Nephron (organoid): ENCODE results near the gene HEXIM1.

ENCODE experiments used
- H3K27ac Mint-ChIP-seq, 3 experiments: 2 replicates each; pipeline ENCODE4 v1.8.0; 2020; ENCODE audit warnings: mixed read lengths in 3 of 3, mild to moderate bottlenecking in 2 of 3, moderate library complexity in 1 of 3
- H3K27me3 Mint-ChIP-seq: 2 replicates; pipeline ENCODE4 v1.8.0; 2021; ENCODE audit warnings: low read depth, mild to moderate bottlenecking, moderate library complexity, mixed read lengths
- H3K36me3 Mint-ChIP-seq: 2 replicates; pipeline ENCODE4 v1.8.0; 2020; ENCODE audit warnings: low read depth, mixed read lengths
- H3K4me1 Mint-ChIP-seq: 2 replicates; pipeline ENCODE4 v1.8.0; 2020; ENCODE audit warnings: mixed read lengths
- H3K4me3 Mint-ChIP-seq, 3 experiments: 2 replicates each; pipeline ENCODE4 v1.8.0; 2020; ENCODE audit warnings: mild to moderate bottlenecking in 3 of 3, mixed read lengths in 3 of 3, moderate library complexity in 2 of 3
- H3K9me3 Mint-ChIP-seq: 2 replicates; pipeline ENCODE4 v1.8.0; 2020; ENCODE audit warnings: mixed read lengths
- CTCF ChIP-seq, 3 experiments: fragments of 200-600 bp; sonication (generic); IDR thresholded peaks; one replicate each; pipeline ENCODE4 v1.5.0; 2021; ENCODE audit warnings: antibody characterized with exemption in 3 of 3; ENCODE audit not compliant: unreplicated experiment in 3 of 3

HEXIM1 gene

GRCh38 chr17:45103269-45103795 lies 44.9 kb upstream of the HEXIM1 start:
- Mint-ChIP-seq H3K4me1 (no peaks in the 10 kb centered on the region), H3K4me3 (no peak overlapping the region), H3K27ac (no peak overlapping the region), H3K27me3 (no peaks in the 10 kb centered on the region), H3K9me3 (no peaks in the 10 kb centered on the region), H3K36me3 (peaks cover 61% of the 10 kb centered on the region)
- no peak for TF ChIP-seq CTCF (IDR thresholded peaks at IDR 0.05; ENCODE audit: unreplicated experiment in 3 of 3)

DNA sequence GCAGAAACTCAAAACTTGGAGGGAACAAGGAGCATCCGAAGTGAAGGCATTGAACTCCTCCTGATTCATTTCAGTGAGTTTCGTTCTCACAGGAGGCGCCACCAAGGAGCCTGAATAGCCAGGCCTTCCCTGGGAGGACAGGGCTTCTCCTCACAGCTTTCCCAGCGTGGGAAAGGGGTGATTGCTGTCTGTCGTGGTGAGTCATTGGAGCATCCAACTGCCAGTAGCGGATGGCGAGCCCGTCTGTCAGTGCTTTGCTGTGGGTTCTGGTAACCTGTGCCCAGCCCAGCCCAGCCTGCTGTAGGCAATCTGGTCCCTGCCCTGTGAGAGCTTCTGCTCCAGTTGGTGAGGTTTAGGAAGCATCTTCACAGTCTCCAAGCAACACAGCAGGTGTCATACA lies 44.2 kb upstream of the HEXIM1 start:
- no peak overlapping the region for H3K4me3 Mint-ChIP-seq
- no peaks in the 10 kb centered on the region for H3K27me3 Mint-ChIP-seq
- no peaks in the 10 kb centered on the region for H3K9me3 Mint-ChIP-seq
- H3K36me3 Mint-ChIP-seq, result peaks cover 54% of the 10 kb centered on the region
- H3K4me1 Mint-ChIP-seq, result no peaks in the 10 kb centered on the region
- no peak for TF ChIP-seq CTCF (IDR thresholded peaks at IDR 0.05; ENCODE audit: unreplicated experiment in 3 of 3)
- H3K27ac Mint-ChIP-seq, result no peak overlapping the region

DNA sequence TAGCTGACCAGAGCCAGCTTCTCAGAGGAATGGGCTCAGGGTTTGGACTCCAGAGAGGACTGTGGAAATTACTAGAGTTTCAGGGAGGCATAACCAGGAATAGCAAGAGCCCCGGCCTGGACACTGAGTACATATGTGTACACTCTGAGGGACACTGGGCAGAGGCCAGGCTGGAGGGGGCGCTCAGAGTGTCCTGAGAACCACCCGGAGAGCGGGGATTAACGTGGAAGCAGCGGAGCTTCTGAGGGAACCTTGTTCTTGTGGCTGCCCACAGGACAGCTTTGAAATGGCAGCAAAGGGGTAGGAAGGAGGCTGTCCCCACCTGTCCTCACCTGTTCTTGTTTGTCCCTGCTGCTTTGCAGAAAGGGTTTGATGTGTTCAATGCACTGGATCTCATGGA lies 43.8 kb upstream of the HEXIM1 start:
- H3K4me3 Mint-ChIP-seq, result no peak overlapping the region
- no peaks in the 10 kb centered on the region for H3K9me3 Mint-ChIP-seq
- no peaks in the 10 kb centered on the region for H3K27me3 Mint-ChIP-seq
- H3K36me3 Mint-ChIP-seq, result peaks cover 53% of the 10 kb centered on the region
- no peak for TF ChIP-seq CTCF (IDR thresholded peaks at IDR 0.05; ENCODE audit: unreplicated experiment in 3 of 3)
- no peaks in the 10 kb centered on the region for H3K4me1 Mint-ChIP-seq
- no peak overlapping the region for H3K27ac Mint-ChIP-seq

GRCh38 chr17:45104907-45105624 lies 43.2 kb upstream of the HEXIM1 start:
- H3K27me3 Mint-ChIP-seq, result no peaks in the 10 kb centered on the region
- no peak overlapping the region for H3K27ac Mint-ChIP-seq
- H3K9me3 Mint-ChIP-seq, result no peaks in the 10 kb centered on the region
- peaks cover 54% of the 10 kb centered on the region for H3K36me3 Mint-ChIP-seq
- H3K4me1 Mint-ChIP-seq, result no peaks in the 10 kb centered on the region
- H3K4me3 Mint-ChIP-seq, result no peak overlapping the region
- no peak for TF ChIP-seq CTCF (IDR thresholded peaks at IDR 0.05; ENCODE audit: unreplicated experiment in 3 of 3)

DNA sequence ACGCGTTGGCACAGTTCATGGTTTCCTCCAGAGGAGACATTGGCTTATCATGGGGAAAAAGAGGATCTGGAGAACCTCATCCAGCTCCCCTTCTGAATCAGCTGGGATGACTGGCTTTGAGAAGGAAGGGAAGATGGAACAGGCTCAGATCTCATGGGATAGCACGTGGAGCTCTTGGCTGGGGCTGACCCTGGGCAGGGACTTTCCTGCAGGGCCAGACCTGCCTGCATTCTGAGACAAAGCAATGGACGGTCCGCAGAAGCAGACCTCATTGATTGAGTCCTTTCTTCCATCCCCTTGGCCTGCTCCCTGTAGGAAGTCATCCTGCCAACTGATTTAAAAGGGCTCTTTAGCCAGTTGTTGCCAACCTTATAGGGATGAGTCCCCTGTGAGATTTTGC lies 42.2 kb upstream of the HEXIM1 start:
- no peak for TF ChIP-seq CTCF (IDR thresholded peaks at IDR 0.05; ENCODE audit: unreplicated experiment in 3 of 3)
- Mint-ChIP-seq H3K36me3 (peaks cover 54% of the 10 kb centered on the region), H3K4me3 (no peak overlapping the region), H3K4me1 (no peaks in the 10 kb centered on the region), H3K27ac (no peak overlapping the region), H3K9me3 (no peaks in the 10 kb centered on the region), H3K27me3 (no peaks in the 10 kb centered on the region)

GRCh38 chr17:45106582-45106981 lies 41.7 kb upstream of the HEXIM1 start:
- no peak overlapping the region for H3K4me3 Mint-ChIP-seq
- H3K36me3 Mint-ChIP-seq, result peaks cover 53% of the 10 kb centered on the region
- TF ChIP-seq CTCF (IDR thresholded peaks at IDR 0.05; ENCODE audit: unreplicated experiment in 3 of 3), result no peak
- H3K27me3 Mint-ChIP-seq, result no peaks in the 10 kb centered on the region
- peak overlapping the region; percentile 35 to 70 (median 65) for H3K27ac Mint-ChIP-seq
- no peaks in the 10 kb centered on the region for H3K9me3 Mint-ChIP-seq
- no peaks in the 10 kb centered on the region for H3K4me1 Mint-ChIP-seq
